Aorta (tissue), 5 donors: ENCODE measurements around the gene VAMP2. TPM values are rescaled to one million over a fixed set of nuclear protein-coding genes. Genes with fewer than 3 reads are reported as not detected.

Experiments
- ATAC-seq: fragments of 200-7000 bp; cut with Tn5 transposase; one replicate; pipeline ENCODE4 v1.9.1; 2022; ENCODE audit warnings: moderate library complexity; ENCODE audit not compliant: low FRiP score
- DNase-seq, 2 donors: peaks; one replicate each; pipeline ENCODE4 v3.0.0-alpha.2; 2020
- H3K27ac ChIP-seq, 2 donors: one replicate each; pipeline ENCODE4 v1.5.1; 2013; ENCODE audit warnings: low read length in 2 of 2, mild to moderate bottlenecking in 2 of 2, moderate library complexity in 2 of 2, control low read depth in 1 of 2, inconsistent platforms in 1 of 2, low read depth in 1 of 2
- H3K27me3 ChIP-seq, 2 donors: one replicate each; pipeline ENCODE4 v1.6.1; 2013; ENCODE audit warnings: control low read depth in 1 of 2, low read length in 1 of 2, mild to moderate bottlenecking in 1 of 2, moderate library complexity in 1 of 2; ENCODE audit not compliant: insufficient read depth in 2 of 2, control insufficient read depth in 1 of 2
- H3K36me3 ChIP-seq, 2 donors: one replicate each; pipeline ENCODE4 v1.6.1; 2013; ENCODE audit warnings: control low read depth in 1 of 2, low read length in 1 of 2, mild to moderate bottlenecking in 1 of 2; ENCODE audit not compliant: insufficient read depth in 2 of 2, control insufficient read depth in 1 of 2
- H3K4me1 ChIP-seq, 2 donors: one replicate each; pipeline ENCODE4 v1.6.1; 2013; ENCODE audit warnings: low read length in 2 of 2, control low read depth in 1 of 2, mild to moderate bottlenecking in 1 of 2, moderate library complexity in 1 of 2; ENCODE audit not compliant: insufficient read depth in 2 of 2, control insufficient read depth in 1 of 2
- H3K4me3 ChIP-seq, 2 donors: one replicate each; pipeline ENCODE4 v1.5.1; 2013; ENCODE audit warnings: low read length in 2 of 2, control low read depth in 1 of 2, mild to moderate bottlenecking in 1 of 2
- H3K9me3 ChIP-seq: one replicate; pipeline ENCODE4 v1.6.1; 2013; ENCODE audit warnings: mild to moderate bottlenecking, low read length; ENCODE audit not compliant: control insufficient read depth
- WGBS, 2 donors: extraction: QIAGEN DNeasy Blood & Tissue Kit; methylation state at CpG; one replicate each; pipeline ENCODE4 v1.1.7; 2013; 5-methylcytosine and 5-hydroxymethylcytosine counted together
- intact Hi-C, 2 donors: fragments of 100-400 bp; cut with DNase I; formaldehyde crosslinking; loops; one replicate each; pipeline versions ENCODE4 v1.14.2 to v1.15.0; 2022
- polyA plus RNA-seq, 2 donors: library from polyadenylated mRNA; stranded (reverse); fragments of 200-250 nt; gene quantifications; one replicate each; pipeline ENCODE4 v1.2.3, GENCODE V29; 2013
- total RNA-seq, 2 donors: library from RNA; stranded (reverse); fragmentation: NEBNext Ultra II Directional; extraction: Animal tissue kit (Norgen Biotek cat#: 25700); gene quantifications; one replicate each; pipeline ENCODE4 v1.2.1, GENCODE V29; 2021
- donor health status: healthy with polysubstance abuse.
- donor health status: Bipolar disorder and iron deficiency.
- donor health status: DM: no; HTN: no; CAD: no.
- donor health status: DM: no; HTN: no; CAD: no.
- donor health status: DM: yes; HTN: yes; CAD: no.

Gene VAMP2
- total and polyA plus RNA-seq, 4 donors = 59.7 to 105 (median 77.1) TPM

DNA sequence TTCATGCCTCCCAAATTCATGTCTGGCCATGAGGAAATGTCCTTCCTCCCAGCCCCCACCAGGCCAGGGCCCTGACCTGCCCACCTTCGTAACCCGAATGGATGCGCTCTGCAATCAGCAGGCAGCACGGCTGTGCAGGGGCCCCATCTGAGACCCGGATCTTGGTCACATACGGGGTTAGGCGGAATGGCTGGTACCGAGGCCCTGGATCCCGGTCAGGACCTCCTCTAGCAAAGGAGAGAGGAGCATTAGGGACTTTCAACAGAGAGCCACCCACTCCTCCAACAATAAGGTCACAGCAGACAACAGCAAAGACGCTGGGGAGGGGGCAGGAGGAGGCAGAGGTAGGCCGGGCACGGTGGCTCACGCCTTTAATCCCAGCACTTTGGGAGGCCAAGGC lies 14.2 kb downstream of the VAMP2 start:
- H3K27me3 ChIP-seq = no peaks in the 10 kb centered on the region
- H3K4me1 ChIP-seq = no peaks in the 10 kb centered on the region
- H3K4me3 ChIP-seq = no peak overlapping the region
- WGBS, 2 donors = 87% methylated on average over 13 of the region's 13 CpGs
- no peak for ATAC-seq
- H3K9me3 ChIP-seq = no peaks in the 10 kb centered on the region
- peak overlapping the region in 1 of 2 donors; percentile 17 for H3K27ac ChIP-seq
- intact Hi-C loops = no loop called here
- DNase-seq = no peak
- H3K36me3 ChIP-seq = peaks cover 7 to 46% of the 10 kb centered on the region in 2 donors

DNA sequence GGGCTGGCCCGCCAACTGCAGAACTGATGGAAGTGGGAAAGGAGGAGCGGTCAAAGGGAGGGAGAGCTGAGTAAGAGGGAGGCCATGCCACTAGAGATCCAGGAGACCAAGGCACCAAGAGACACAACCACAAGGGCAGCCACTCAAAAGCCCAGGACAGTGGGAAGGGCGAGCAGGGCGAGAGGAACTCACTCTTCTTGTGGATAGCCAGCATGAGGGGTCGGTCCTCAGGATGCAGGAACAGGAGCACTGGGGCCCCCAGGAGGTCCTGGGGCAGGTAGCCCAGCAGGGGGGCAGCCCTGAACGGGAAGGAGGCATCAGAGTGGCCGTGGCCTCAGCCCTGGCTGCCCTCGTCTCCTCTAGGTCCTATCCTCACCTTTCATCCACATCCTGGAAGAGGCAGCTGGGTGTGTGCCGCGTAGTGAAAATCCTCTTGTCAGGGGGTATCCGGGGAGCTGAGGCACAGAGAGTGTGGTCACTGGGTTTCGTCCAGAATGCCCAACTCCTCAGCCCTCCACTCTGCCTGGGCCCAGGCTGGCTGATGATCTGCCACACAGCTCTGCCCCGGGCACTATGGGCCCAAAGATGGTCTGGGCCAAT lies 14.8 kb downstream of the VAMP2 start:
- Histone ChIP-seq H3K36me3 (peaks cover 7 to 47% of the 10 kb centered on the region in 2 donors), H3K27ac (no peak overlapping the region), H3K27me3 (no peaks in the 10 kb centered on the region), H3K4me1 (no peaks in the 10 kb centered on the region), H3K4me3 (no peak overlapping the region), H3K9me3 (no peaks in the 10 kb centered on the region)
- intact Hi-C loops = no loop called here
- 85 to 87% methylated on average over 13 of the region's 13 CpGs for WGBS, 2 donors
- no peak for DNase-seq
- no peak for ATAC-seq

DNA sequence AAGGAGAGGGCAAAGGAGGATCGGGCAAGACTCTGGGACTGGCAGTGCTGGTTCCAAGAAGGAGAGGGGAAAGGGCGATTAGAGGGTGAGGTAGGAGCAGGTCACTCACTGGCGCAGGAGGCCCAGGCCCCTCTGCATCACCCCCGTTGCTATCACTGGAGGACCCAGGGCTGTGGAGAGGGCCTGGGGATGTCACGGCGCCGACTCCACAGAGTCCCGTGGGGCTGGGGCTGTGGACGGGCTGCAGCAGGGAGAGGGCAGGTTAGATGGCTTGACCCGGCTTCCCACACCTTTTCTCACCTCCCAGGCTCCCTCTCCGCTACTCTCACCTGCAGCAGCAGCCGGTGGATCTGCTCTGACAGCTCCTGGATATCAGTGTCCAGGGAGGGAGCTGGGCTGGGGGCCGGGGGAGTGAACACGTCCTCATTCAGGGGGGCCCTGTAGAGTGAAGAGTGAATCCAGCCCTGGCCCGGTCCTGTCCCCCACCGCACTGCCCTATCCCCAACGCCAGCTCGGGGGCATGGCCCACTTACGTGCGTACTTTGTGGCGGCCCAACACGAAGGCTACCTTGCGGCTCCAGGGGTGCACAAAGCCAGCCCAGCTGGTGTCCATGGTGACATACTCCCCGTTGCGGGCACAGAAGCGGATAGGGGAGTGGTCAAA lies 15.5 kb downstream of the VAMP2 start:
- WGBS, 2 donors = 82 to 88% methylated on average over 24 to 26 of the region's 26 CpGs
- ATAC-seq (no peak), DNase-seq (peak in 1 of 2 donors; percentile 48)
- Histone ChIP-seq H3K4me1 (no peaks in the 10 kb centered on the region), H3K4me3 (no peak overlapping the region), H3K36me3 (peaks cover 7 to 53% of the 10 kb centered on the region in 2 donors), H3K9me3 (no peaks in the 10 kb centered on the region), H3K27ac (no peak overlapping the region), H3K27me3 (no peaks in the 10 kb centered on the region)
- intact Hi-C loops = no loop called here

DNA sequence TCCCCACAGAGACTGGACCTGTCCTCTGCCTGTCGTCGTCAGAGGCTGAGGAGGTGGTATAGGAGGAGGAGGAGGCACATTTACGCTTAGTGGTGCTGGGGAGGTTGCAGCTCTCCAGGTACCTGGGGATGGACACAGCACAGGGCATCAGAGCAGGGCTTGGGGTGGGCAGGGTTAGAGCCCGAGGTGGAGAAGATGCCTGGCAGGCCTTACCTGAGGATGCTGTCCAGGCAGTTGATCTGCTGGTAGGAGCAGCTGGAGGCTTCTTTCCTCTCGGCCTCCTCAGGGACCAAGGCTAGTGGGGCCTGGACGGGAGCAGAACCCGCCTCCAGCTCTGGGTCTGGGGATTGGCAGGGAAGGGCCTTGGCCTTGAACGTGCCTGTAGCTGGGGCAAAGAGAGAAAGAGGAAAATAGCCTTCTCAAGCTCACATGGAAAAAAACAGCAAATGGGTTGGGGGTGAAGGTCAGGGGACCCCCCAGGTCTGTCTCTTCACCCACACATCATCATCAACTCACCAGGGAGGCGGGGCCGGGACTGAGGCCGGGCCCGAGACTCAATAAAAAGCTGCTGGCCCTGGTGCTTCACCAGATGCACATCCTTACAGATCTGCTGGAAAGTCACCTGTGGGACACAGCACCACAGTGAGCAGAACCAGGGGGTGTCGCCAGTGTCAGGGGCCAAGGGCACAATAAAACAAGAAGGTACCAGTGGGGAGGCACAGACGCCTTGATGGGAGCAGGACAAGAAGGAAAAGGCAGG lies 16.2 kb downstream of the VAMP2 start:
- H3K4me3 ChIP-seq = no peak overlapping the region
- H3K9me3 ChIP-seq = no peaks in the 10 kb centered on the region
- WGBS, 2 donors = 89 to 93% methylated on average over 14 of the region's 14 CpGs
- H3K36me3 ChIP-seq = peaks cover 7 to 60% of the 10 kb centered on the region in 2 donors
- H3K27me3 ChIP-seq = no peaks in the 10 kb centered on the region
- no peaks in the 10 kb centered on the region for H3K4me1 ChIP-seq
- ATAC-seq (no peak), DNase-seq (no peak)
- intact Hi-C loops = no loop called here
- H3K27ac ChIP-seq = peak overlapping the region in 1 of 2 donors; percentile 2

DNA sequence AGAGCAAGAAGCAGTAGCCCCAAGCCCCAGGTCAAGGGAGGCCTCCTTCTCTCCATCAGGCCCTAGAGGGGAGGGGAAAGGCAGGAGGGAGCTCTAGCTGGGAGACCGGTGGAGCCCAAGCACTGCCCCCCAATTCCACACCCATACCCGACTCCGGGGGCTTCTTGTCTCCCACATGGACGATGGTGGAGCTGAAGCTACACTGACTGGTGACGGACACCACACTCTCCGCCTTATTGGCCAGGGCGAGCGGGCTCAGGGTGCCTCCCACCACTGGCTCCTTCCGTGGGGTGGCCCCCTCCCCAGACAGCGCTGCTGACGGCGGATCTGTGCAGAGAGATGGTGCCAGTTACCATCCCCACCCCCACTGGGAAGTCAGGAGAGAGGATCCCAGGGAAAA lies 16.9 kb downstream of the VAMP2 start:
- 88 to 92% methylated on average over 12 of the region's 12 CpGs for WGBS, 2 donors
- intact Hi-C loops = no loop called here
- DNase-seq (no peak), ATAC-seq (no peak)
- no peaks in the 10 kb centered on the region for H3K9me3 ChIP-seq
- H3K27me3 ChIP-seq = no peaks in the 10 kb centered on the region
- peaks cover 7 to 65% of the 10 kb centered on the region in 2 donors for H3K36me3 ChIP-seq
- no peak overlapping the region for H3K27ac ChIP-seq
- H3K4me3 ChIP-seq = no peak overlapping the region
- no peaks in the 10 kb centered on the region for H3K4me1 ChIP-seq

DNA sequence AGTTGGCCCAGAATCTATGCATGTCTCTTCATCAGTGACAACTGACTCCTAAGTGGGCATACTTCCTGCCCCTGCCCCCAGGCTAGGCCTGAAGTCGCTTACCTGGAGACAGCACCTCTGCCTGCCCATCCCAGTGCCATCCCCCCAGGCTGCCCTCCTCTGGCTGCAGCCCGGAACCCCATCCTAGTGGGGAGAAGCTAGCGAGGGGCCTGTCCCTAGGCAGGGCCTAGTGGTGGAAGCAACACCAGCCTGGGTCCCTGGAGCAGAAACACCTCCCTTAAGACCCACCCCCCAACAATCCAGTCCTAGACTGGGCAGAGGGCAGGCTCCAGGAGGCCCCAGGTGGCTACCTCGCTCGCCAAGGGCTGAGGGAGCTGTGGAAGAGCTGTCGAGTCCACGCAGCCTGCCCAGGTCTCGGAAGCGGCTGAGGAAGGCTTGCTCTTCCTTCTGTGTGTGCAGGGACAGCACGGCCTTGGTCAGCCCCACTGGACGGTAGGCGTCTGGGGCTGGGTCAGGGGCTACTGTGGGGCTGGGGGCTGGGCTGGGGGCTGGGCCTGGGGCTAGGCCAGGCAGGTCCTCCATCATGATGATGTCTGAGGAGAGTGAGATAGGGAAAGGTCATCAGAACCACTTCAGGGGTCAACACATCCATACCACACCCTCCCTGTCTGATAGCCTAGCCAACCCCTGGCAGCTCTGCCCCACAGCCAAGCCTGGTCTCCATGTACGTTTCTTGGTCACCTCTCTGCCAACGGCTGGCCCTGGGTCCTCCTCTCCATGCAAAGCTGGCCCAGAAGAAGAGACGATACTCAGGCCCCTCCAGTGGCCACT lies 18.1 kb downstream of the VAMP2 start:
- H3K36me3 ChIP-seq = peaks cover 7 to 66% of the 10 kb centered on the region in 2 donors
- no peak overlapping the region for H3K27ac ChIP-seq
- no peaks in the 10 kb centered on the region for H3K9me3 ChIP-seq
- H3K27me3 ChIP-seq = no peaks in the 10 kb centered on the region
- no peak overlapping the region for H3K4me3 ChIP-seq
- ATAC-seq (no peak), DNase-seq (no peak)
- no peaks in the 10 kb centered on the region for H3K4me1 ChIP-seq
- intact Hi-C loops = no loop called here
- 84% methylated on average over 15 of the region's 15 CpGs for WGBS, 2 donors

DNA sequence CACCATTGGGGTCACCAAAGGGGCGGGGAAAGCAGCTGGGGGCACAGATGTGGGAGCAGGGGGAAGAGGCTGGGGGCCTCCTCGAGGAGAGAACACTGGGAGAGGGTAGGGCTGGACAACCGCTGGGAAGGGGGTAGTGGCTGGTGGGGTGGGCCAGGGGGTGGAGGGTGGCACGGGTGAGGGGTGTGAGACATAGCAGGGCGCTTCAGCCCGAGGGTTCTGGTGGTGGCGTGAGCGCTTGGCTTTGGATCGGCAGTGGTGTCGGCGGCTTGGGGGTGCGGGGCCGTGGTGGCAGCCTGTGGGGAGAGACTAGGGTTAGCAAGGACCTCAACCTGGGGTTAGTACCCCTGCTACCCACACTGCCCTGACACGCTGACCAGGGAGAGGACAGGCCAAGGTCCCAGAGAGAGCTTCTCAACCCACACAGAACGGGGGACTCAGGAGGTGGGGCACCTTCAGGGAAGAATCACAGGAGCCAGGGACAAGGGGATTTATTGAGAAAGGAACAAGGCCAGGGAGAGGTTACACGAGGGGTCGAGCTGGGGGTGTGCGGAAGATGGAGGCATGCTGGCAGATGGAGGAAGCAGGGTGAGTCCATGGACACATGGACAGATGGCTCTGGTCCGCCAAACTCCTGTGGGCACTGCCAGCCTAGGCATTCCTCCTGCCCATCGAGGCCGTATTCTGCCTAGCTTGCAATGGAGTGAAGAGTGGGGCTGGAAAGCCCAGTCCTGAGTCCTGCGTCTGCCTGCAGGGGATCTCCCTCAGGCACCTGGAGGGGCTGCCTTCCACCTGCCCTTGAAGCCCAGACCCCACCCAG lies 19.0 kb downstream of the VAMP2 start:
- H3K4me3 ChIP-seq = no peak overlapping the region
- no peak for DNase-seq
- 85 to 88% methylated on average over 22 of the region's 22 CpGs for WGBS, 2 donors
- H3K9me3 ChIP-seq = no peaks in the 10 kb centered on the region
- H3K4me1 ChIP-seq = no peaks in the 10 kb centered on the region
- no peak for ATAC-seq
- H3K27ac ChIP-seq = no peak overlapping the region
- no peaks in the 10 kb centered on the region for H3K27me3 ChIP-seq
- H3K36me3 ChIP-seq = peaks cover 7 to 64% of the 10 kb centered on the region in 2 donors
- intact Hi-C loops = no loop called here
